Breast epithelium (tissue), 4 donors: ENCODE measurements around the gene THAP10. TPM values are rescaled to one million over a fixed set of nuclear protein-coding genes. Genes with fewer than 3 reads are reported as not detected.

Source experiments
- DNase-seq, 2 donors: peaks; one replicate each; pipeline ENCODE4 v3.0.0-alpha.2; 2019; ENCODE audit warnings: low spot score in 2 of 2
- H3K27ac ChIP-seq, 2 donors: fragments of 200-600 bp; sonication (generic) in 1 of 2; one replicate each; pipeline ENCODE4 v1.5.1; 2016 to 2019; ENCODE audit warnings: mild to moderate bottlenecking in 1 of 2
- H3K27me3 ChIP-seq, 2 donors: fragments of 200-600 bp; sonication (generic) in 1 of 2; one replicate each; pipeline versions ENCODE4 v1.5.1 to v1.6.0; 2017 to 2019; ENCODE audit warnings: control low read depth in 1 of 2, mild to moderate bottlenecking in 1 of 2
- H3K36me3 ChIP-seq: fragments of 200-600 bp; one replicate; pipeline ENCODE4 v1.5.1; 2019
- H3K4me1 ChIP-seq, 2 donors: fragments of 200-600 bp; sonication (generic); one replicate each; pipeline ENCODE4 v1.5.1; 2016 to 2019; ENCODE audit warnings: control low read depth in 1 of 2
- H3K4me3 ChIP-seq, 3 donors: fragments of 200-600 bp; sonication (generic); 1 replicate in 2 of 3; 2 replicates in 1 of 3; pipeline ENCODE4 v1.5.1; 2016 to 2019; ENCODE audit warnings: mild to moderate bottlenecking in 3 of 3, moderate library complexity in 2 of 3
- H3K9me3 ChIP-seq, 2 donors: fragments of 200-600 bp; sonication (generic) in 1 of 2; one replicate each; pipeline ENCODE4 v1.5.1; 2016 to 2019; ENCODE audit warnings: control low read depth in 1 of 2
- CTCF ChIP-seq, 3 donors: fragments of 450-650 bp; IDR thresholded peaks; one replicate each; pipeline ENCODE4 v1.5.1; 2016 to 2017; ENCODE audit warnings: antibody characterized with exemption in 3 of 3, mild to moderate bottlenecking in 3 of 3, moderate library complexity in 3 of 3
- POLR2A ChIP-seq: fragments of 450-650 bp; IDR thresholded peaks from one replicate; pipeline ENCODE4 v1.6.1; 2016; ENCODE audit warnings: antibody characterized with exemption, mild to moderate bottlenecking, moderate library complexity
- POLR2AphosphoS5 ChIP-seq, 3 donors: sonication (generic); formaldehyde crosslinking; IDR thresholded peaks; one replicate each; pipeline ENCODE4 v1.6.1; 2017; ENCODE audit warnings: antibody characterized with exemption in 3 of 3
- intact Hi-C: fragments of 100-400 bp; cut with DNase I; formaldehyde crosslinking; loops from one replicate; pipeline ENCODE4 v1.15.1; 2023; ENCODE audit warnings: low total_unique reads
- total RNA-seq, 3 donors: library from RNA; depleted of rRNA; stranded (reverse); fragments of >200 nt; gene quantifications; one replicate each; pipeline ENCODE4 v1.1.0, GENCODE V29; 2016

The THAP10 gene
- total RNA-seq, 3 donors from 2014 or later = 1.8 to 5.9 (median 5.1) TPM

GRCh38 chr15:70833422-70833821 lies 58.8 kb downstream of the THAP10 start:
- no peaks in the 10 kb centered on the region for H3K36me3 ChIP-seq
- no peak for DNase-seq
- no peaks in the 10 kb centered on the region for H3K4me1 ChIP-seq
- intact Hi-C loops = no loop called here
- no peaks in the 10 kb centered on the region for H3K9me3 ChIP-seq
- no peak overlapping the region for H3K4me3 ChIP-seq
- H3K27me3 ChIP-seq = no peaks in the 10 kb centered on the region
- TF ChIP-seq POLR2A (no peak), POLR2AphosphoS5 (IDR thresholded peaks at IDR 0.05) (no peak), CTCF (IDR thresholded peaks at IDR 0.05) (no peak)
- no peak overlapping the region for H3K27ac ChIP-seq

- DNase-seq = no peak
- Histone ChIP-seq H3K27ac (no peak overlapping the region), H3K4me3 (no peak overlapping the region), H3K27me3 (no peaks in the 10 kb centered on the region), H3K4me1 (no peaks in the 10 kb centered on the region), H3K9me3 (no peaks in the 10 kb centered on the region), H3K36me3 (no peaks in the 10 kb centered on the region)
- no peak for TF ChIP-seq POLR2AphosphoS5 (IDR thresholded peaks at IDR 0.05)
- no peak for TF ChIP-seq CTCF (IDR thresholded peaks at IDR 0.05)
- intact Hi-C loops = no loop called here
Measured at GRCh38 chr15:70832176-70832575, 60.1 kb downstream of the THAP10 start.

Other genes with a start within 250 kb of the THAP10 start
- 100 to 1,000 TPM in 1 of 3 donors, 10 to 100 TPM in 2; 68.5 to 144 (median 71.7) TPM for gene UACA, start 128.9 kb downstream of the THAP10 start, total RNA-seq
- gene LARP6, start 38.3 kb downstream of the THAP10 start, total RNA-seq = 10 to 100 TPM; 18.6 to 72.5 (median 40.0) TPM
- 10 to 100 TPM in 1 of 3 donors, 1 to 10 TPM in 2; 6.7 to 13.3 (median 9.5) TPM for gene LRRC49, start 393 bp upstream of the THAP10 start, total RNA-seq
- 10 to 100 TPM in 2 of 3 donors, under 1 TPM in 1; 0.64 to 58.7 (median 41.3) TPM for gene THSD4, start 223.0 kb upstream of the THAP10 start, total RNA-seq